Measurements from ENCODE around the gene PSMA8. TPM values are rescaled to one million over a fixed set of nuclear protein-coding genes. Genes with fewer than 3 reads are reported as not detected.
"Not testable (repeated sequence)": the region's sequence is repeated elsewhere in the genome, so short reads cannot be mapped to it uniquely, and the experiment has no call there.

Gene PSMA8
- polyA plus RNA-seq, 1 of the 3 experiments (the other 2 are of a cell fraction) = not detected

- DNase-seq = no peak
- H3K9ac ChIP-seq = no peak overlapping the region
- H3K4me2 ChIP-seq = no peak overlapping the region
- no peaks in the 10 kb centered on the region for H3K9me2 ChIP-seq
- no peaks in the 10 kb centered on the region for H3K4me1 ChIP-seq (ENCODE audit: control insufficient read depth in 1 of 2, insufficient read depth in 2 of 2, low read depth in 1 of 2, low read length in 1 of 2)
- H3K9me3 ChIP-seq = no peaks in the 10 kb centered on the region
- no peak overlapping the region for H2AFZ ChIP-seq (ENCODE audit: low read depth)
- no peaks in the 10 kb centered on the region for H3K79me2 ChIP-seq (ENCODE audit: insufficient read depth)
- no peaks in the 10 kb centered on the region for H3K27me3 ChIP-seq (ENCODE audit: insufficient read depth)
- CTCF ChIA-PET = no interaction called here
- H3K27ac ChIP-seq (ENCODE audit: low read depth in 2 of 2, low read length in 1 of 2) = no peak overlapping the region
- H3K4me3 ChIP-seq (ENCODE audit: low read depth in 2 of 2, low read length in 1 of 2) = no peak overlapping the region
- POLR2A ChIA-PET = no interaction called here
- no peaks in the 10 kb centered on the region for H3K36me3 ChIP-seq (replicated peaks in 1 of 2; ENCODE audit: control insufficient read depth in 1 of 2, insufficient read depth in 2 of 2, low read length in 1 of 2)
- H3F3A ChIP-seq (replicated peaks; ENCODE audit: insufficient read depth) = no peaks in the 10 kb centered on the region
- H4K20me1 ChIP-seq (ENCODE audit: insufficient read depth) = no peaks in the 10 kb centered on the region
- TF ChIP-seq FOXM1 (IDR thresholded peaks at IDR 0.05; ENCODE audit: low read depth) (no peak), EP300 (IDR thresholded peaks at IDR 0.05; ENCODE audit: borderline replicate concordance in 1 of 2, low read depth in 1 of 2, low read length in 1 of 2) (no peak), REST (IDR thresholded peaks at IDR 0.05; ENCODE audit: low read depth, low read length) (no peak), TAF1 (IDR thresholded peaks at IDR 0.05; ENCODE audit: borderline replicate concordance, low read depth, low read length) (no peak), RXRA (IDR thresholded peaks at IDR 0.05; ENCODE audit: borderline replicate concordance, low read depth) (no peak), RCOR1 (IDR thresholded peaks at IDR 0.05; ENCODE audit: low read length) (no peak), GABPA (IDR thresholded peaks at IDR 0.05; ENCODE audit: low read depth) (no peak), EZH2phosphoT487 (IDR thresholded peaks at IDR 0.05; ENCODE audit: borderline replicate concordance, low read depth) (no peak), SIN3A (IDR thresholded peaks at IDR 0.05; ENCODE audit: borderline replicate concordance, low read depth, low read length) (no peak)
- WGBS (ENCODE audit: low lambda C conversion rate) = 56% methylated on average over 3 of the region's 3 CpGs
These were observed 62.9 kb downstream of the PSMA8 start for GRCh38 chr18:26196605-26197004.

- H3K79me2 ChIP-seq (ENCODE audit: insufficient read depth); H3K4me1 ChIP-seq (ENCODE audit: control insufficient read depth in 1 of 2, insufficient read depth in 2 of 2, low read depth in 1 of 2, low read length in 1 of 2); H3K27me3 ChIP-seq (ENCODE audit: insufficient read depth); H3K4me3 ChIP-seq (ENCODE audit: low read depth in 2 of 2, low read length in 1 of 2); H4K20me1 ChIP-seq (ENCODE audit: insufficient read depth); H3K36me3 ChIP-seq (replicated peaks in 1 of 2; ENCODE audit: control insufficient read depth in 1 of 2, insufficient read depth in 2 of 2, low read length in 1 of 2); H3F3A ChIP-seq (replicated peaks; ENCODE audit: insufficient read depth); H3K9me3 ChIP-seq; H3K9me2 ChIP-seq; H3K9ac ChIP-seq; POLR2A ChIA-PET; H3K27ac ChIP-seq (ENCODE audit: low read depth in 2 of 2, low read length in 1 of 2); H3K4me2 ChIP-seq; H2AFZ ChIP-seq (ENCODE audit: low read depth); CTCF ChIA-PET; DNase-seq: not testable (repeated sequence)
- 62% methylated on average over 8 of the region's 9 CpGs for WGBS (ENCODE audit: low lambda C conversion rate)
These were observed 68.3 kb downstream of the PSMA8 start for GRCh38 chr18:26202001-26202400.

All from SK-N-SH (cell line).